ENCODE results near the gene CEP68.
"Not testable (repeated sequence)": the region's sequence is repeated elsewhere in the genome, so short reads cannot be mapped to it uniquely, and the experiment has no call there.

The CEP68 gene, protein sequence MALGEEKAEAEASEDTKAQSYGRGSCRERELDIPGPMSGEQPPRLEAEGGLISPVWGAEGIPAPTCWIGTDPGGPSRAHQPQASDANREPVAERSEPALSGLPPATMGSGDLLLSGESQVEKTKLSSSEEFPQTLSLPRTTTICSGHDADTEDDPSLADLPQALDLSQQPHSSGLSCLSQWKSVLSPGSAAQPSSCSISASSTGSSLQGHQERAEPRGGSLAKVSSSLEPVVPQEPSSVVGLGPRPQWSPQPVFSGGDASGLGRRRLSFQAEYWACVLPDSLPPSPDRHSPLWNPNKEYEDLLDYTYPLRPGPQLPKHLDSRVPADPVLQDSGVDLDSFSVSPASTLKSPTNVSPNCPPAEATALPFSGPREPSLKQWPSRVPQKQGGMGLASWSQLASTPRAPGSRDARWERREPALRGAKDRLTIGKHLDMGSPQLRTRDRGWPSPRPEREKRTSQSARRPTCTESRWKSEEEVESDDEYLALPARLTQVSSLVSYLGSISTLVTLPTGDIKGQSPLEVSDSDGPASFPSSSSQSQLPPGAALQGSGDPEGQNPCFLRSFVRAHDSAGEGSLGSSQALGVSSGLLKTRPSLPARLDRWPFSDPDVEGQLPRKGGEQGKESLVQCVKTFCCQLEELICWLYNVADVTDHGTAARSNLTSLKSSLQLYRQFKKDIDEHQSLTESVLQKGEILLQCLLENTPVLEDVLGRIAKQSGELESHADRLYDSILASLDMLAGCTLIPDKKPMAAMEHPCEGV

DNA sequence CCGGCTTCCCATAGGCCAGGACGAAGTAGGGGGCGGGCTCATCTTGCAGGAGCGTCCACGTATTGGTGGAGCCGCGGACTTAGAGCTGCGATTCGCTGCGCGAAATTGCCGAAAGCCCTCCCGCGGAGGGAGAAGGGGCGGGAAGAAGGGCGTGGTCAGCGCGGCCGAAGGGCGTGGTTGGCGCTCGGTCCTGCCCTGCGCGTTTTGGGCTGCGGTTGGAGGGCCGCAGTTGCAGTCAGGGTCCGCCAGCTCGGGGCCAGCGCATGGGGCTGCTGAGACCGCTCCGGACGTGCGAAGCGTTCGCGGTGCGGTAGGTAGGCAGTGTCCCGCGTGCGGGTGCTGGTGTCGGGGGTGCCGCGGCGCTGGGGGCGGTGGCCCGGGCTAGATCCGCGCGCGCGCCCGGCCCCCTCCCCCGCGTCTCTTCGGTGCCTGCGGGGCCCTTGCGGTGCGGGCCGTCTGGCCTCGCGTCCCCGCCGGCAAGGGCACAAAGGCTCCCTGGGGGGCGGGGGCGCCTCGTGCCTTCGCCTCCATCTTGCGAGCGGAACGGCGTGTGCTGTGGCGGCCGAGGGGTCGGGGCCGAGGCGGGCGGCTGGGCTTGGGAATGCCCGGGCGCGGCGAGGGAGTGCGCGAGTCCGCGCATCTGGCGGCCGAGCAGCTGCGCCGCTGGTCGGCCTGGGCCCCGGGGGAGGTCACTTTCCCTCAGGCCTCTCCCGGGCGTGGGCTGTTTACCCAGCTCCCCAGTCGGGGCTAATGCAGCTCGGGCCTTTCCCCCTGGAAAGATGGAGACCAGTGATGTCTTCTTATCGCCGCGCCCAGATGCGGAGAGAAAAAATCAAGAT, at the start of gene CEP68:
CEP68 (plus strand) TSS at position 202 of the 839 bp plus-strand sequence. CDS start 13,029 bp downstream, outside the sequence.
- peak; percentile 97 for DNase-seq

DNA sequence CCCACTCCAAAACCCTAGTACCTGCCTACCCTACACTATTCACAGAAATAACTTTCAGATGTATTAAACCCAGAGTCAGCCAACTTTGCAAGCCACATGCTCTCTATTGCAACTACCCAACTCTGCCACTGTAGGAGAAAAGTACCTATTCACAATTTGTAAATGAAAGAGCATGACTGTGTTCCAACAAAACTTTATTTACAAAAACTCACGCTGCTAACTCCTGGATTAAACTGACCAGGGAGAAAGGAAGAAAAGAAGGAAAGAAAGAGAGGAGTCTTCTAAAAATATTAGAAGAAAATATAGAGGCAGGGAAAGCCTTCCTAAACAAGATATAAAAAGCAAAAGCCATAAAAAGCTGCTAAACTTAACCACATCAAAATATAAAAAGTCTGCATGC, 42.4 kb upstream of the CEP68 start:
- DNase-seq: no peak

DNA sequence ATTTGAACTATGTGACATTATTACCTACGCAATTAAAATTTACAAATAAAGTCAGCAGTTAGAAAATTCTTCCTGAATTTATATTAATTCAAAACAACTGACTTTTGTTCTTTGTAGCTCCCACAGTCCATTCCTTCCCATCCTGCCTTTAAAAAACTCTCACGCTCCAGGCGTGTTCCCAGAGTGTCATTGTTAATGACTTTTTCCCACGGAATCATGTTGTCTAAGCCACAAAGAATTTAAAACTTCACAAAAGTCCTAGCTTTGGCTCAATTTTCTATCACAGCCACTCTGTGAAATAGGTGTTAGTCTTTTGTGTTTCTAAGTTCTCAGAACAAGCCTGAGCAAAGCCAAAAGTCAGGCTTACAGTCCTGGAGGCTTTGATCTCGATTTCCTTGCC, 40.5 kb upstream of the CEP68 start:
- no peak for DNase-seq

DNA sequence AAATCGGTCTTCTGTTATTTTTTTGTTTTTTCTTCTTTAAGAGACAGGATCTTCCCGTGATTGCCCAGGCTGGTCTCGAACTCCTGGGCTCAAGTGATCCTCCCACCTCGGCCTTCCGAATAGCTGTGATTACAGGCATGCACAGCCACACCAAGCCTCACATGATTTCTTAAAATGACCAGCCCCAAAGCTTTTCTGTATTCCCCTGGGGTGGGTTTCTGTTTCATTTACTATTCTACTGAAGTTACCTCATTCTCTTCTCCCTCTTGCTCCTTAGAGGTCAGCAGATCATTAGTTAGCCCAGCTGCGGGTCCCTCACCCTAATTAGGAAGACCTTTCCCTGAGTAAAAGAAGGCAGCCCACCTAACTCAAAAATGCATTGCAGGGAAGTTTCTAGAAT, 39.4 kb upstream of the CEP68 start:
- DNase-seq: no peak

DNA sequence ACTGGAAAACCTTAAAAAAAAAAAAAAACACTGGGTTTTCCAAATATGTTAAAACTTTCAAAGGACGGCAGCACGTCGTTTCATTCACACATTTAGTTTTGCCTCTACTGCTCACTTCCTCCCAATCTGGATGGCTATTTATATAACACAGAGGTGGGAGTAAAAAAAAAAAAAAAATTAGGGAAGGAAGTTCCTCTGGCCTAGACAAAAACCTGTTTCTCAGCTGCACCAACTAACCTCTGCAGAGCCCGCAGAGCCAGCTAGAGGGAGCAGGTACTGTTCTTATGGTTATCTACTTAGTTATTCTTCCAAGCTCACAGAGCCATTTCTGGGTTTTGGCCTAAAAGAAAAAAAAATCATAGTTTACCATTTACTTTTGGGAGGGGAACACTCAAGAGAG, 38.9 kb upstream of the CEP68 start:
- no peak for DNase-seq

DNA sequence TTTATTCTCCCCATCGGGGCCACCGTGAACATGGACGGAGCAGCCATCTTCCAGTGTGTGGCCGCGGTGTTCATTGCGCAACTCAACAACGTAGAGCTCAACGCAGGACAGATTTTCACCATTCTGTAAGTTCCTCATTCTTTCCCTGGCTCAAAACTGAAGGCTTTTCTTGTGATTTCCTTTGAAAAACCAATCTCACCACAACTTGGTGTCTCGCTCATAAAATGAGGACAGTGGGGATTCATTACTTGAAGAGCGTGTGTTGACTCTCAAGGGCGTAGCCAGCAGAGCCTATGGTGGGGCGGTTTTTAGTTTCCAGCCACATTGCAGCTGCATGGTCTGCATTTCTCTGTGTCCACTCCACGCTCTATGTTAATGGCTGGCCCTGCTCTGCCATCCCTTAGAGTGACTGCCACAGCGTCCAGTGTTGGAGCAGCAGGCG, 38.1 kb upstream of the CEP68 start:
- DNase-seq: no peak

DNA sequence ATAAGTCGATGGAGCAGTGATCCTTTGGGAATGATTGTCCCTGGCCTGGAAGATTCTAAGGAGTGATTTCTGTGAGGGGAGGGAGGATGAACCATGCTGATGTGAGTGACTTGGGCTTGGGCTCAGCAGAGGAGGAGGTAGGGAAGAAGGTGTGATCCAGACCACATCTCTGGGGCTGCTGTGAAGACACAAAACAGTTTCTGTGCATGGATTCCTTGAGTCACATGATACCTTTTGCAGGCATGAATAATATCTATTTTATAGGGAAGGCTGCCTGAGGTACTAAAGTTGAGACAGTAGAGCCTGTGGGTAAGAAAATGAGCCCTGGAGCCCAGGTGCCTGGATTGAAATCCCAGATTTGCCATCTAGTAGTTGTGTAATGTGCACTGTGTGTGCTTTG, 37.2 kb upstream of the CEP68 start:
- DNase-seq: no peak

DNA sequence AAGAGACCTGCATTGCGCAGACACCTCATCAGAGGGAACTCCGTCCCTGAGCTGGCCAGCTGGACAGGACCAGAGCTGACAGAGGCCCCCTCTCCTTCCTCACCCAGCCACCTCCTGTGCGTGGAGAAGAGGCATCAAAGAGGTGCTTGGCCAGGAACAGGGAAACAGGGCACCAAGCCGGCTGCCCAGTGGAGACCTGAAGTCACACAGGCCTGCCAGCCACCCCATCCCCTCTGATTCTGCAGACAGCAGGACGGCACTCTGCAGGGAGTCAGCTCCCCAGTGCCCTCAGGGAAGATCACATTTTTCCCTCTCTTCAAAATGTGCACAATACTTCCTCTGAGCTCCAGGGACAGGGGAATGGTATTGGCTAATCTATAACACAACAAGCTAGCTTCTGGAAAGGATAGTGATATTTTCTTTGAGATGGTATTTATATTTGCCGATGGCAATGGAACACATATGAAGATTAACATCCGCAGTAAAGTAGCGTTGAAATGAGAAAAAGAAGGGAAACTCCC, 36.5 kb upstream of the CEP68 start:
- DNase-seq: no peak

DNA sequence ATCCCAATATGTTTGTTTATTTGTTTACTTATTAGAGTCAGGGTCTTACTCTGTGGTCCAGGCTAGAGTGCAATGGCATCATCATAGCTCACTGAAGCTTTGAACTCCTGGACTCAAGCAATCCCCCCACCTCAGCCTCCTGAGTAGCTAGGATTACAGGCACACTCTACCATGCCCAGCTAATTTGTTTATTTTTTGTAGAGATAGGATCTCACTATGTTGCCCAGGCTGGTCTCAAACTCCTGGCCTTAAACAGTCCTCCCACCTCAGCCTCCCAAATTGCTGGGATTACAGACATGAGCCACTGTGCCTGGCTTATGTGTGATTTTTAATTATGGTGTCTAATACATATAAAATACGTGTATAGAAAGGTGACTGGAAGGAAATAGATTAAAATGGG, 36.0 kb upstream of the CEP68 start:
- DNase-seq: not testable (repeated sequence)

DNA sequence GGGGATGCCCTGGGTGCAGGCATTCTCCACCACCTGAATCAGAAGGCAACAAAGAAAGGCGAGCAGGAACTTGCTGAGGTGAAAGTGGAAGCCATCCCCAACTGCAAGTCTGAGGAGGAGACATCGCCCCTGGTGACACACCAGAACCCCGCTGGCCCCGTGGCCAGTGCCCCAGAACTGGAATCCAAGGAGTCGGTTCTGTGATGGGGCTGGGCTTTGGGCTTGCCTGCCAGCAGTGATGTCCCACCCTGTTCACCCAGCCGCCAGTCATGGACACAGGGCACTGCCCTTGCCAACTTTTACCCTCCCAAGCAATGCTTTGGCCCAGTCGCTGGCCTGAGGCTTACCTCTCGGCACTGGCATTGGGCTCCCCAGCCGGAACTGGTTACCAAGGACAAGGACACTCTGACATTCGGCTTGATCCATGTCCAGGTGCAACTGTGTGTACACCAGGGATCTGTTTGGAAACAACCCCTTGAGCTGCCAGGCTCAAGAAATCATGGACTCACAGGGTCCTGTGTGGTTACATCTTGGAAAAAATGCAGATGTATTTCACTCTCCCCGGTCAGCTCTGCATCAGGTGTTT, 35.2 kb upstream of the CEP68 start:
- DNase-seq: no peak

DNA sequence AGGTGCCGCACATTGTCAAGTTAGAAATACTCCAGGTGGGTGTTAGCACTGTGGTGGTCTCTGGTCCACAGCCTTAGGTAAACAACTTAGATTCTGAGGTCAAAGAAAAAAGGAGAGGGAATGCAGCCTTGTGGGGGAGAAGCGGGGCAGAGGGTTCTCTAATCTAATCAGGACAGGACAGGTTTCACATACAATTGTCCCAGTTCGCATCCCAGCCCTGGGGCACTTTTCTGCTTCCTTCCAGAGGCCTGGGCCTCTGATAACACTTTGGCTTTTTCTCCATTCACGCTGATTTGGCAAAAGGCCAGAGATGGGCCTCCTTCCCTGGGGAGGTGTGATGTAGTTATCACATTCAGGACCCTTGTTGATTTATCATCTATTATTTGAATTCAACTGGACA, 34.5 kb upstream of the CEP68 start:
- no peak for DNase-seq

DNA sequence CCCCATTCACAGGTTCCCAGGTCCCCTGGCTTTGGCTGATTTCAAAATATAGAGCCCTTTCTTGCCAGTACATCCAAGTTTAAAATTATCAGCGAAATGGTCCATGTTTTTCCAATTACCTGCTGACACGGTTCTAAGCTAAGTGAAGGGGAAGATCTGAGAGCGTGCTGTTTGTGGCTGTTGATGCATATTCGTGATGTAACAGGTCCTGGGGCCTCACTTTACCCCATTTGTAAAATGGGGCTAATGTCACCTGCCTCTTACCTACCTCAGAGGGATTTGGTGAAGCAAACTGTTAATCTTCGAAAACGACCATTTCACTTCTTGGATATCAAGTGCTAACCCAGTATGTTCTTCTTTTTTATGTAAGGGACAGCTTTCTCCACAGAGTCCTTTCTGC, 34.0 kb upstream of the CEP68 start:
- no peak for DNase-seq

DNA sequence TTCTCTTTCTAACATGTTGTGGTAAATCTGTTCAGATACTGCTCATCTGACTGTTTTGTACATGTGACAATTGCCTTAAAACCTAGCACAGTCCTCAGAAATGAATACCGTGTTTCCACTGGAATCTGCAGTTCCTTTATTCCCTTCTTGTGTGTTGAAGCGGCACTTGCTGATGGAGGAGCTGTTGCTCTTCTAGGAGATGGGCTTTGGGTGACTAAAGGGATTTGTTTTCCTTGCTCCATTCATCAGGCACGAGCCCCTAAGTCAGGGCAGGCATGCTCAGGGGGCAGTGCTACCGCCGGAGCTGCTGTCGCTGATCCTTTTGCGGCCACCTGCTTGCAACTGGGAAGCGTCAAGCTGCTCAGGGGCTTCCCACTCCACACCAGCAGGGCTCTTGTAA, 32.5 kb upstream of the CEP68 start:
- no peak for DNase-seq

DNA sequence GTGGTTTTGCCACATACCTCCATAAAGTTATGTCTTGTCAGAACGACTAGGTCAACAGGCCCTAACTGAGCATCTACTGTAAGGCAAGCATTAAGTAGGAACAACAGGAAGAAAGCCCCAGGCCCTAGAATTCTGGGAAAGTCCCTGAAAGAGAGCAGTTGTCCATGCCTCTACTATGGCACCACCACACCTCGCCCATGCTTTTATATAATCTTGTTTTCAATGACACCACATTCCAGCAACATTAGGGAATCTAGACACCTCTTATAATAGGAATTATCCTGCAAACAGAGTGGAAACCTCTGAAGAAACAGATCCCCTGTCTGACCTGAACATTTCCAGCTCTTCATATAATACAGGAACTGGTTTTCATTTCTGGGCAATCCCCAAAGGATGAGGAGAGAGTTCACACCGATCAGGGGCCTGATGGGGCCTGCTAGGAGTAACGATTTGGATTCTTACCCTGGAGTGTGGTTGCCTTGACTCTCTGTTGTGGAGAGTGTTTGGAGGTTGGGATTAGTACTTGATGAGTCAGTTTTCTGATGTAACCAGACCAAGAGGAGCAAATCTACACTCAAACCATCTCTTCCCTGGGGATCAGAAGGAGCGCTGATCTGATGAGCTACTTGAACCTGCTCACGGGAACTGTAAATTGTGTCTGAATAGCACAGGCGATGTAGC, 31.9 kb upstream of the CEP68 start:
- no peak for DNase-seq

DNA sequence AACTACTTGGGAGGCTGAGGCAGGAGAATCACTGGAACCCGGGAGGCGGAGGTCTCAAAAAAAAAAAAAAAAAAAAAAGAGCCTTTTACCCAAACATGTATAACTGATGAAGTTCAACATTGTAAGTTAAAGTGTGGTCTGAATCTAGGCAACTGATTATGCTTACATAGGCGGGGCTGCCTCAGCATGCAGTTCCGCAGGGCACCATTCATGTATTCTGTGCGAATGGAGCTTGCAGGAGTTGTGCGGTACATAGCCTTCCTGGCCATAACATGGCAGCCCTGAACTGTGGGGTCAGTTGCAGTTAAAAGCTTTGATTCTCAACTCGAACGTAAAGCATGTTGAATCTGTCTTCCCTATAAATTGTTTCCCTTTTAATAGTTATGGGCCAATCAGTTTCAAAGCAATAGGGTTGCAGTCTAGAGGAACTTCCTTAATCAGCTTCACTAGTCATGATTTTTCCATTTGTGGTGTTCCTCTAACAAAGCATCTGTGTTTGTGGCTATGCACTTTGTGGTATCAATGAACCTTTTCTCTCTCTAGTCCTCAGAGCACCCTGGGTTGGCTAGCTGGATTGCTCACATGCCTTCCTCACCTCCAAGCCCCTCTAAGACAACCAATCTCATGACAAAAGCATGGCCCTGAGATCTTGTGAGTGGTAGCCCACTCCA, 30.6 kb upstream of the CEP68 start:
- DNase-seq: no peak

DNA sequence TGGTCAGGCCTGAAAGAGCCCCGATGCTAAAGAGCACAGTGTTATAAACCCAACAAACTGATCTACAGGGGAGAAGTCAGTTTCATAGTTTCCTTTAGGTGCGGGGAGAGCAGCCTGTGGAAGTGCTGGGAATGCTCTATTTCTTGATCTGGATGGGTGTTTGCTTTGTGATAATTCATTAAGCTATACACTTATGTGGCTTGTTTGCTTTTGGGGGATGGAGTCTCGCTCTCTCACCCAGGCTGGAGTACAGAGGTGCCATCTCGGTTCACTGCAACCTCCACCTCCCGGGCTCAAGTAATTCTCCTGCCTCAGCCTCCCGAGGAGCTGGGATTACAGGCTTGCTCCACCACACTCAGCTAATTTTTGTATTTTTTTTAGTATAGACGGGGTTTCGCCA, 30.1 kb upstream of the CEP68 start:
- no peak for DNase-seq

DNA sequence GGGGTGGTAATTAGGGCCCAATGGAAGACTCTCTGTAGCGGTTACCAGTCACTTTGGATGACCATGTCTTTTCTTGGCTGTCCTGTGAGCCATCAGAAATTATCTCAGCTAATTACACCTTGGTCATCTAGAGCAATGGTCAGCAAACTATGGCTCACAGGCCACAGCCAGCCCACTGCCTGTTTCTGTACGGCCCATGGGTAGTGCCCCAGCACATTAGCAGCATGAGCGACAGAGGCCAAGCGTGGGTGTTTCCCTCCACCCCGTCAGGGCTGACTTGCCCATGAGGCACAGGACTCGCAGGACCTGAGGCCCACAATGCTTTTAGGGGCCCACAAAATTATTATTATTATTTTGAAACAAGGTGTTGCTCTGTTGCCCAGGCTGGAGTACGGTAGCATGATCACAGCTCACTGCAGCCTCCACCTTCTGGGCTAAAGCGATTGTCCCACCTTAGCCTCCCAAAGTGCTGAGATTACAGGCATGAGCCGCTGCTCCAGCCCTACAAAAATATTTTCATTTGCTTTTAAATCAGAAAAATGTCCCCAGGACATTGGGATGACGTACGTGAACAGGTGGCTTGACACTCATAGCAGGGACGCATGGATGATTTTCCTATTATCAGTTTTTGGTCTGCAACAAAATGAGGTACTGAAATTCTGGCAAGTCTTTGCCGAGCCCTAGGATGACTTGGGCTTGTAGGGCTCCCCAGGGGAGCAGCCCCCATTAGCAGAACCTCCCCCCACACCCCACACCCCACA, 29.3 kb upstream of the CEP68 start:
- DNase-seq: no peak

DNA sequence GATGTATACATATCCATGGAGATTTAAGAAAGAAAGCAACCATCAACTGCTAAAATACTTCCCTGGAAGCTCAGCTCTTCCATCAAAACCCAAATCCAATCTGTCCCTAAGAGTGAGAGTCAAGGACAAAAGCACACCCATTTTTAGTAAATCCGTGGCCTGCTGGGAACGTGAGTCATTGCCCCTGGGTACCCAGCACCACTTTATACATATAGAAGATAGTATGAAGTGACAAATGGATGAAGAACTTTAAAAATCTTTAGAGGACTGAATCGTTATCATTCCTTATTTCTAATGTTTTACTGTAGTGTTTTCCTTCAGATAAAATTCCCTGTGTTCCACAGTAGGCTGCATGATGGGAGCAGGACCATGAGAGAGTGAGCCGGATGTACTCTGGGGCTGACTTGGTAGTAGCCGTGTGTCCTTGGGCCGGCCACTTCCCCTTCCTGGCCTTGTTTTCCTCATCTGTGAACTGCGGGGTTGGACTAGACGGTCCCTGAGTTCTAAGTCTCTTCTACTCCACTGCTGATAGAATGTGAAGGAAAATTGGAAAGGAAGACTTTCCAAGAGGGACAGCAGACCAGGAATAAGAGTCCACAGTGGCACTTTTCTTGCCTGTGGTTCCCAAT, 28.5 kb upstream of the CEP68 start:
- no peak for DNase-seq

DNA sequence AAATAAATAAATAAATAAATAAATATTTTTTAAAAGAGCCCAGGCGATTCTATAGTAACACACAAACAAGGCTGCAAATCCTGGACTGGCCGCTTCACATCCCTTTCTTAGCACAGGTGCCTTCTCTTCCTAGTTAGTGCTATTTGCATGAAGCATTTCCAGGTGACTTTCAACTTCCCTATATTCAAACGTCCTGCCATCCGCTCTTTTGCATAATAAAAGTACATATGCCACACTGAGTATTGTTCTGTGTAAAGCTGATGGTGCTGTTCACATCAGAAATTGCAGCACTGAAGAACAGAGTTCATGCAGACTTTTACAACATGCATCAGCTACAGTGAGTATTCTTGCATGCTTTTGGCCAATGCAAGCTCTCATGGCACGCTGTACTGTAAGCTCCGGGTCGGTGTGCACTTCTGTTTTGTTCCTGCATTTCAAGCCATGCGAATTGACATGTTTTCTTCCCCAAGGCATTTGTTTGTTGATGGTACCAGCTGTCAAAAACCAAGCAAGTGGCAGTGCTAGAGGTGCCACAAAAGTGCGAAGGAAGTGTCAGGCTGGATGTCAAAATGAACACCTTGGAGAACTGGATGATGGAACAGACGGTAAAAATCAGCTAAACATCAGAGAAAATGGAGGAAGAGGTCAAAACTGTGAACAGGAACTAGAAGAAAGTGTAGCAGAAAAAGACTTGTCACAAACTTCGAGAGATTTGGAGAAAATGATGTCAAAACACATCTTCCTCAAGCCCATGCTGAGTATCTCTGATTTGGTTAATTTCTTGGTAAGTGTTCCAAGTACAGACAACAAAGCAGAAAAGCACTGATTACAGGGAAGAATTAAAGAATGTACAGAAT, 25.5 kb upstream of the CEP68 start:
- DNase-seq: no peak
